Measurements from ENCODE around the gene ADGRD2. TPM values are rescaled to one million over a fixed set of nuclear protein-coding genes. Genes with fewer than 3 reads are reported as not detected.

Gene ADGRD2
- total RNA-seq, 1 experiment from 2014 or later: not detected

GRCh38 chr9:124470306-124470705, 20.1 kb downstream of the ADGRD2 start:
- Histone ChIP-seq H3K27me3 (replicated peaks; ENCODE audit: control insufficient read depth, insufficient read depth, low read length) (no peaks in the 10 kb centered on the region), H3K9me3 (no peaks in the 10 kb centered on the region), H3K4me1 (no peaks in the 10 kb centered on the region), H3K4me3 (ENCODE audit: low read depth, low read length) (no peak overlapping the region), H3K36me3 (ENCODE audit: control insufficient read depth, insufficient read depth, low read length) (no peaks in the 10 kb centered on the region)
- no peaks in the 10 kb centered on the region for H3K9me3 Mint-ChIP-seq (ENCODE audit: unreplicated experiment)
- no TSS peak for BruUV-seq (replicated peaks)
- H3K36me3 Mint-ChIP-seq (ENCODE audit: insufficient read depth, unreplicated experiment): no peaks in the 10 kb centered on the region
- POLR2A ChIA-PET: interaction anchor here (0.5 kb wide), 1 partner anchor 655 kb away, joined by 8 read pairs; no protein-coding TSS in a partner anchor
- CTCF ChIA-PET: no interaction called here
- intact Hi-C loops (cut with micrococcal nuclease; ENCODE audit: unreplicated experiment): no loop called here
- no peak overlapping the region for H3K4me3 Mint-ChIP-seq (ENCODE audit: unreplicated experiment)
- TF ChIP-seq, protein P1, sequence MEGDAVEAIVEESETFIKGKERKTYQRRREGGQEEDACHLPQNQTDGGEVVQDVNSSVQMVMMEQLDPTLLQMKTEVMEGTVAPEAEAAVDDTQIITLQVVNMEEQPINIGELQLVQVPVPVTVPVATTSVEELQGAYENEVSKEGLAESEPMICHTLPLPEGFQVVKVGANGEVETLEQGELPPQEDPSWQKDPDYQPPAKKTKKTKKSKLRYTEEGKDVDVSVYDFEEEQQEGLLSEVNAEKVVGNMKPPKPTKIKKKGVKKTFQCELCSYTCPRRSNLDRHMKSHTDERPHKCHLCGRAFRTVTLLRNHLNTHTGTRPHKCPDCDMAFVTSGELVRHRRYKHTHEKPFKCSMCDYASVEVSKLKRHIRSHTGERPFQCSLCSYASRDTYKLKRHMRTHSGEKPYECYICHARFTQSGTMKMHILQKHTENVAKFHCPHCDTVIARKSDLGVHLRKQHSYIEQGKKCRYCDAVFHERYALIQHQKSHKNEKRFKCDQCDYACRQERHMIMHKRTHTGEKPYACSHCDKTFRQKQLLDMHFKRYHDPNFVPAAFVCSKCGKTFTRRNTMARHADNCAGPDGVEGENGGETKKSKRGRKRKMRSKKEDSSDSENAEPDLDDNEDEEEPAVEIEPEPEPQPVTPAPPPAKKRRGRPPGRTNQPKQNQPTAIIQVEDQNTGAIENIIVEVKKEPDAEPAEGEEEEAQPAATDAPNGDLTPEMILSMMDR (IDR thresholded peaks at IDR 0.05; ENCODE audit: insufficient read depth in 1 of 2, low read depth in 1 of 2, low read length in 1 of 2, severe bottlenecking in 1 of 2, unreplicated experiment in 1 of 2): no peak
- H3K27ac Mint-ChIP-seq (ENCODE audit: unreplicated experiment): no peak overlapping the region
- peaks cover 4% of the 10 kb centered on the region for H3K27me3 Mint-ChIP-seq (ENCODE audit: insufficient read depth, unreplicated experiment)
- no peaks in the 10 kb centered on the region for H3K4me1 Mint-ChIP-seq (ENCODE audit: low read depth, unreplicated experiment)
- no peak for DNase-seq

- Histone ChIP-seq H3K4me3 (ENCODE audit: low read depth, low read length) (no peak overlapping the region), H3K4me1 (no peaks in the 10 kb centered on the region), H3K36me3 (ENCODE audit: control insufficient read depth, insufficient read depth, low read length) (no peaks in the 10 kb centered on the region), H3K9me3 (no peaks in the 10 kb centered on the region), H3K27me3 (replicated peaks; ENCODE audit: control insufficient read depth, insufficient read depth, low read length) (no peaks in the 10 kb centered on the region)
- no peak for DNase-seq
- CTCF ChIA-PET: no interaction called here
- intact Hi-C loops (cut with micrococcal nuclease; ENCODE audit: unreplicated experiment): no loop called here
- no TSS peak for BruUV-seq (replicated peaks)
- no peaks in the 10 kb centered on the region for H3K36me3 Mint-ChIP-seq (ENCODE audit: insufficient read depth, unreplicated experiment)
- H3K4me1 Mint-ChIP-seq (ENCODE audit: low read depth, unreplicated experiment): no peaks in the 10 kb centered on the region
- TF ChIP-seq, protein P1 (IDR thresholded peaks at IDR 0.05; ENCODE audit: insufficient read depth in 1 of 2, low read depth in 1 of 2, low read length in 1 of 2, severe bottlenecking in 1 of 2, unreplicated experiment in 1 of 2): no peak
- POLR2A ChIA-PET: no interaction called here
- H3K27ac Mint-ChIP-seq (ENCODE audit: unreplicated experiment): no peak overlapping the region
- H3K4me3 Mint-ChIP-seq (ENCODE audit: unreplicated experiment): no peak overlapping the region
- H3K9me3 Mint-ChIP-seq (ENCODE audit: unreplicated experiment): no peaks in the 10 kb centered on the region
- H3K27me3 Mint-ChIP-seq (ENCODE audit: insufficient read depth, unreplicated experiment): peaks cover 4% of the 10 kb centered on the region
These were observed 20.5 kb downstream of the ADGRD2 start for GRCh38 chr9:124470726-124471125.

GRCh38 chr9:124471761-124472160, 21.5 kb downstream of the ADGRD2 start:
- H3K4me3 ChIP-seq (ENCODE audit: low read depth, low read length): no peak overlapping the region
- no peaks in the 10 kb centered on the region for H3K4me1 Mint-ChIP-seq (ENCODE audit: low read depth, unreplicated experiment)
- H3K9me3 ChIP-seq: no peaks in the 10 kb centered on the region
- no peaks in the 10 kb centered on the region for H3K36me3 Mint-ChIP-seq (ENCODE audit: insufficient read depth, unreplicated experiment)
- no peaks in the 10 kb centered on the region for H3K9me3 Mint-ChIP-seq (ENCODE audit: unreplicated experiment)
- H3K27ac Mint-ChIP-seq (ENCODE audit: unreplicated experiment): no peak overlapping the region
- intact Hi-C loops (cut with micrococcal nuclease; ENCODE audit: unreplicated experiment): no loop called here
- no peaks in the 10 kb centered on the region for H3K27me3 ChIP-seq (replicated peaks; ENCODE audit: control insufficient read depth, insufficient read depth, low read length)
- peaks cover 4% of the 10 kb centered on the region for H3K27me3 Mint-ChIP-seq (ENCODE audit: insufficient read depth, unreplicated experiment)
- no peaks in the 10 kb centered on the region for H3K36me3 ChIP-seq (ENCODE audit: control insufficient read depth, insufficient read depth, low read length)
- ChIA-PET POLR2A (no interaction called here), CTCF (no interaction called here)
- no peaks in the 10 kb centered on the region for H3K4me1 ChIP-seq
- no peak overlapping the region for H3K4me3 Mint-ChIP-seq (ENCODE audit: unreplicated experiment)
- TF ChIP-seq, protein P1 (IDR thresholded peaks at IDR 0.05; ENCODE audit: insufficient read depth in 1 of 2, low read depth in 1 of 2, low read length in 1 of 2, severe bottlenecking in 1 of 2, unreplicated experiment in 1 of 2): no peak
- no TSS peak for BruUV-seq (replicated peaks)
- DNase-seq: no peak
